ENCODE measurements around the gene RAMP2. TPM values are rescaled to one million over a fixed set of nuclear protein-coding genes. Genes with fewer than 3 reads are reported as not detected.

Gene RAMP2
- total and polyA plus RNA-seq, 8 donors, result 8.6 to 20.0 (median 15.2) TPM; not detected in 3

DNA sequence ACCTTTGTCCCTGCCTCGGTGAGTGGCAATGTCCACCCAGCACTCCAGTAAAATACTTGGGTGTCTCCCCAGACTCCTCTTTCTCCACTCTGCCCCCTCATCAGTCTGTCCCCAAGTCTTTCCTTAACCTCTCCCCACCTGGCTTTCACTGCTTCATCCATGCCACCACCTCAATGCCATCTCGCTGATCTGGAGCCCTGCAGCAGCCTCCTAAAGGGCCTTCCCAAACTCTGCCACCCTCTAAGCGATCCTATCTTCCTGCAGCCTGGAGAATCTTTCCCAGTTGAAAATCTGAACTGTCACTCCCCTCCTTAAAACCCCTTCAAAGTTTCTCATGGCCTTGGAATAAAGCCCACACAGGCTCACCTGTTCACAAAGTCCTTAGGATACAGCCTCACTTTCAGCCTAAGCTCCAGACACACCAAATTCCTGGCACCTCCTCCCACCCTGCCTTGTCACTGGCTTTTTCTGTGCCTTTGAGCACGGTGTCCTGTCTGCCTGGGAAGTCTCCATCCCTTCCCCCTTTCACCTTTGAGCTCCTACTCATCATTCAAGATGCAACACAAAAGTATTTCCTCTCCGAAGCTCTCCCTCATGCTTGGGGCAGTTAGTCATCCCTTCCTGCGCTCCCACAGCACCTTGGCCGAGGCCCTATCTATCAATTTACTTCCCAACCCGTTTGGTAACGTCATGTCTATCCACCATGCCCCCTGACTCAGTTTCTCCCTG lies 22.2 kb downstream of the RAMP2 start:
- Histone ChIP-seq H3K27ac (no peak overlapping the region), H3K36me3 (peaks cover 13 to 18% (median 14%) of the 10 kb centered on the region in 4 donors), H3K9me3 (no peaks in the 10 kb centered on the region), H3K4me3 (no peak overlapping the region), H3K27me3 (peaks cover 4 to 84% (median 56%) of the 10 kb centered on the region in 3 donors), H3K4me1 (peaks cover 22 to 50% (median 29%) of the 10 kb centered on the region in 4 donors)
- intact Hi-C loops (cut with DNase I; ENCODE audit: low total_unique reads), result no loop called here
- 40 to 58% (median 52%) methylated on average over 9 of the region's 9 CpGs for WGBS, 5 donors
- no peak for DNase-seq
- TF ChIP-seq, protein P1, sequence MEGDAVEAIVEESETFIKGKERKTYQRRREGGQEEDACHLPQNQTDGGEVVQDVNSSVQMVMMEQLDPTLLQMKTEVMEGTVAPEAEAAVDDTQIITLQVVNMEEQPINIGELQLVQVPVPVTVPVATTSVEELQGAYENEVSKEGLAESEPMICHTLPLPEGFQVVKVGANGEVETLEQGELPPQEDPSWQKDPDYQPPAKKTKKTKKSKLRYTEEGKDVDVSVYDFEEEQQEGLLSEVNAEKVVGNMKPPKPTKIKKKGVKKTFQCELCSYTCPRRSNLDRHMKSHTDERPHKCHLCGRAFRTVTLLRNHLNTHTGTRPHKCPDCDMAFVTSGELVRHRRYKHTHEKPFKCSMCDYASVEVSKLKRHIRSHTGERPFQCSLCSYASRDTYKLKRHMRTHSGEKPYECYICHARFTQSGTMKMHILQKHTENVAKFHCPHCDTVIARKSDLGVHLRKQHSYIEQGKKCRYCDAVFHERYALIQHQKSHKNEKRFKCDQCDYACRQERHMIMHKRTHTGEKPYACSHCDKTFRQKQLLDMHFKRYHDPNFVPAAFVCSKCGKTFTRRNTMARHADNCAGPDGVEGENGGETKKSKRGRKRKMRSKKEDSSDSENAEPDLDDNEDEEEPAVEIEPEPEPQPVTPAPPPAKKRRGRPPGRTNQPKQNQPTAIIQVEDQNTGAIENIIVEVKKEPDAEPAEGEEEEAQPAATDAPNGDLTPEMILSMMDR (IDR thresholded peaks at IDR 0.05), result no peak
- no peak for TF ChIP-seq POLR2A (IDR thresholded peaks at IDR 0.05)
- no peak for TF ChIP-seq EP300 (IDR thresholded peaks at IDR 0.05)
- no peak for TF ChIP-seq POLR2AphosphoS5 (IDR thresholded peaks at IDR 0.05)

DNA sequence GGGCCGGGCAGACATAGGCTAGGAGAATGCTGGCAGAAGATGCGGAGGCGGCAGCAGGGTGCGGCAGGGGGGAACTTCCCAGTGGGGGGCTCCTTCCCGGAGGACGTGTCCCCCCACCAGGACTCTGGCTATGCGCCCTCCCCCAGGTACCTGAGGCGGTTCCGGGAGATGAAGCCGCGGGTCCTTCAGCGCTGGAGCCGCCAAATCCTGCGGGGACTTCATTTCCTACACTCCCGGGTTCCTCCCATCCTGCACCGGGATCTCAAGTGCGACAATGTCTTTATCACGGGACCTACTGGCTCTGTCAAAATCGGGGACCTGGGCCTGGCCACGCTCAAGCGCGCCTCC lies 22.7 kb downstream of the RAMP2 start:
- Histone ChIP-seq H3K4me3 (no peak overlapping the region), H3K36me3 (peaks cover 8 to 12% (median 9%) of the 10 kb centered on the region in 4 donors), H3K9me3 (no peaks in the 10 kb centered on the region), H3K27me3 (peaks cover 4 to 87% (median 56%) of the 10 kb centered on the region in 3 donors), H3K27ac (no peak overlapping the region), H3K4me1 (peaks cover 22 to 50% (median 29%) of the 10 kb centered on the region in 4 donors)
- TF ChIP-seq, protein P1 (IDR thresholded peaks at IDR 0.05), result no peak
- TF ChIP-seq EP300 (IDR thresholded peaks at IDR 0.05), result no peak
- TF ChIP-seq POLR2AphosphoS5 (IDR thresholded peaks at IDR 0.05), result no peak
- TF ChIP-seq POLR2A (IDR thresholded peaks at IDR 0.05), result no peak
- DNase-seq, result no peak
- WGBS, 5 donors, result 46 to 67% (median 59%) methylated on average over 18 to 22 of the region's 22 CpGs
- intact Hi-C loops (cut with DNase I; ENCODE audit: low total_unique reads), result no loop called here

DNA sequence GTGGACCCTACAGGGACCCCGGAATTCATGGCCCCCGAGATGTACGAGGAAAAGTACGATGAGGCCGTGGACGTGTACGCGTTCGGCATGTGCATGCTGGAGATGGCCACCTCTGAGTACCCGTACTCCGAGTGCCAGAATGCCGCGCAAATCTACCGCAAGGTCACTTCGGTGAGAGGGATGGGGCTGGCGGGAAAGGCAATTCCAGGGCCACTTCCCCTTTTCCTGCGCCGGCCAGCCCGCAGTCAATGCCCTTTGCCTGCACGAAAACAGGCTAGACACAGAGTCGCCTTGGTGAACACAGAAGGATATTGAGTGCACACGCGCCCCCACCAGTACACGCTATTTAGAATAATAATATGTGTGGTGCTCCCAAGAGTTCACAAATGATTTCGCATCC lies 23.4 kb downstream of the RAMP2 start:
- intact Hi-C loops (cut with DNase I; ENCODE audit: low total_unique reads), result no loop called here
- WGBS, 5 donors, result 56 to 76% (median 62%) methylated on average over 24 to 25 of the region's 25 CpGs
- TF ChIP-seq EP300 (IDR thresholded peaks at IDR 0.05) (no peak), POLR2A (IDR thresholded peaks at IDR 0.05) (no peak), POLR2AphosphoS5 (IDR thresholded peaks at IDR 0.05) (no peak)
- TF ChIP-seq, protein P1 (IDR thresholded peaks at IDR 0.05), result no peak
- H3K4me1 ChIP-seq, result peaks cover 22 to 47% (median 28%) of the 10 kb centered on the region in 4 donors
- H3K27ac ChIP-seq, result no peak overlapping the region
- no peak overlapping the region for H3K4me3 ChIP-seq
- H3K27me3 ChIP-seq, result peaks cover 4 to 87% (median 56%) of the 10 kb centered on the region in 3 donors
- no peak for DNase-seq
- no peaks in the 10 kb centered on the region for H3K9me3 ChIP-seq
- peaks cover 2 to 6% (median 2%) of the 10 kb centered on the region in 4 donors for H3K36me3 ChIP-seq

DNA sequence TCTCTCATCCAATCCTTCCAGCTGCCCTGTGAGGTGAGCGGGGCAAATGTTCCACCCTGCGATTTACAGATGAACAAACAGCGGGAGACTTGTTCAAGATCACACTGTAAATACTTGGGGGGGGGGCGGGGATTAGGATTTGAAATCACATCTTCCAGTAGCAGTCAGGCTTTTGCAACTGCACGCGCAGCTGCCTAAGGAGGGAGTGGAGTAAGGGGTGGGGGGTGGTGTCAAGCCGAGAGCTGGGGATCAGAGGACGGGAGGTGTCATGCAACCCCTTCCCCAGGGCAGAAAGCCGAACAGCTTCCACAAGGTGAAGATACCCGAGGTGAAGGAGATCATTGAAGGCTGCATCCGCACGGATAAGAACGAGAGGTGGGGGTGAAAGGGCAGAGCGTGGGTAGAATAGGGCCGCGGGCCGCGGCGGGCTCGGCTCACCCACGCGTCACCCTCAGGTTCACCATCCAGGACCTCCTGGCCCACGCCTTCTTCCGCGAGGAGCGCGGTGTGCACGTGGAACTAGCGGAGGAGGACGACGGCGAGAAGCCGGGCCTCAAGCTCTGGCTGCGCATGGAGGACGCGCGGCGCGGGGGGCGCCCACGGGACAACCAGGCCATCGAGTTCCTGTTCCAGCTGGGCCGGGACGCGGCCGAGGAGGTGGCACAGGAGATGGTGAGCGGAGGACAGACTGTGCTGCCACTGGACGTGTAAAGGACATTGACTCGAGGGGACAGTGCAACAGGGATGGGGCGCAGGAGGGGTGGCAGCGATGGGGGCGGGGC lies 24.0 kb downstream of the RAMP2 start:
- H3K4me3 ChIP-seq, result no peak overlapping the region
- H3K4me1 ChIP-seq, result peaks cover 18 to 41% (median 23%) of the 10 kb centered on the region in 4 donors
- 36 to 65% (median 58%) methylated on average over 37 to 52 of the region's 52 CpGs for WGBS, 5 donors
- H3K27me3 ChIP-seq, result peaks cover 4 to 84% (median 54%) of the 10 kb centered on the region in 3 donors
- H3K9me3 ChIP-seq, result no peaks in the 10 kb centered on the region
- no peaks in the 10 kb centered on the region for H3K36me3 ChIP-seq
- no peak for TF ChIP-seq POLR2A (IDR thresholded peaks at IDR 0.05)
- TF ChIP-seq EP300 (IDR thresholded peaks at IDR 0.05), result no peak
- H3K27ac ChIP-seq, result no peak overlapping the region
- DNase-seq, result no peak
- intact Hi-C loops (cut with DNase I; ENCODE audit: low total_unique reads), result no loop called here

Measured in stomach (tissue), 9 donors.